MM.1S (cell line): ENCODE data around the gene PMF1.
A peak's percentile ranks its signal among the peaks of the same experiment; 100 is the strongest.

Experiments used
- DNase-seq: peaks from one replicate; pipeline ENCODE4 v3.0.0-alpha.2; 2015
- H2AFZ ChIP-seq: fragments of 300-600 bp; sonication (generic); 2 replicates; pipeline ENCODE4 v1.6.0; 2016; ENCODE audit warnings: antibody characterized with exemption, low read length
- H3F3A ChIP-seq: fragments of 300-600 bp; sonication (generic); 2 replicates; pipeline ENCODE4 v1.6.1; 2016; ENCODE audit warnings: mild to moderate bottlenecking, antibody characterized with exemption, low read length, moderate library complexity, mixed read lengths; ENCODE audit not compliant: insufficient read depth
- H3K27ac ChIP-seq: fragments of 300-600 bp; sonication (generic); 2 replicates; pipeline ENCODE4 v1.5.1; 2016; ENCODE audit warnings: mild to moderate bottlenecking, low read length
- H3K27me3 ChIP-seq: fragments of 300-600 bp; sonication (generic); replicated peaks from 2 replicates; pipeline ENCODE4 v1.6.0; 2016; ENCODE audit warnings: low read length; ENCODE audit not compliant: insufficient read depth
- H3K36me3 ChIP-seq: fragments of 300-600 bp; sonication (generic); replicated peaks from 2 replicates; pipeline ENCODE4 v1.6.1; 2016; ENCODE audit warnings: mild to moderate bottlenecking, low read length, mixed read lengths; ENCODE audit not compliant: insufficient read depth
- H3K4me1 ChIP-seq: fragments of 300-600 bp; sonication (generic); 2 replicates; pipeline ENCODE4 v1.6.1; 2016; ENCODE audit warnings: low read length, mixed read lengths
- H3K4me2 ChIP-seq: fragments of 300-600 bp; sonication (generic); 2 replicates; pipeline ENCODE4 v1.6.0; 2016; ENCODE audit warnings: low read depth, low read length
- H3K4me3 ChIP-seq: fragments of 300-600 bp; sonication (generic); 2 replicates; pipeline ENCODE4 v1.5.1; 2016; ENCODE audit warnings: low read length, mixed read lengths
- H3K79me2 ChIP-seq: fragments of 300-600 bp; sonication (generic); 2 replicates; pipeline ENCODE4 v1.6.1; 2016; ENCODE audit warnings: mixed run types, low read length, mixed read lengths
- H3K9ac ChIP-seq: fragments of 300-600 bp; sonication (generic); 2 replicates; pipeline ENCODE4 v1.6.1; 2016; ENCODE audit warnings: low read length, mixed read lengths
- H3K9me2 ChIP-seq: fragments of 300-600 bp; sonication (generic); replicated peaks from 2 replicates; pipeline ENCODE4 v1.6.1; 2016; ENCODE audit warnings: mild to moderate bottlenecking, low read length, mixed read lengths; ENCODE audit not compliant: insufficient read depth
- H3K9me3 ChIP-seq: fragments of 300-600 bp; sonication (generic); replicated peaks from 2 replicates; pipeline ENCODE4 v1.6.1; 2016; ENCODE audit warnings: mild to moderate bottlenecking, low read length, mixed read lengths; ENCODE audit not compliant: insufficient read depth
- H4K20me1 ChIP-seq: fragments of 300-600 bp; sonication (generic); 2 replicates; pipeline ENCODE4 v1.6.1; 2016; ENCODE audit warnings: mild to moderate bottlenecking, low read length, moderate library complexity, mixed read lengths; ENCODE audit not compliant: insufficient read depth
- CTCF ChIP-seq: fragments of 300-600 bp; sonication (generic); IDR thresholded peaks from 2 replicates; pipeline ENCODE4 v1.5.1; 2016; ENCODE audit warnings: antibody characterized with exemption, low read length, mixed read lengths
- EZH2 ChIP-seq: fragments of 300-600 bp; sonication (generic); optimal IDR thresholded peaks from 2 replicates; pipeline ENCODE3; 2017; ENCODE audit warnings: low read depth, mild to moderate bottlenecking, antibody characterized with exemption, low read length, mixed read lengths
- EZH2phosphoT487 ChIP-seq: fragments of 300-600 bp; sonication (generic); IDR thresholded peaks from 2 replicates; pipeline ENCODE4 v1.6.1; 2018; ENCODE audit warnings: antibody characterized with exemption, low read length

PMF1 gene

GRCh38 chr1:156226116-156226538 lies 13.3 kb downstream of the PMF1 start:
- peaks cover 39% of the 10 kb centered on the region for H3F3A ChIP-seq
- H3K9me3 ChIP-seq: no peaks in the 10 kb centered on the region
- no peak overlapping the region for H3K4me3 ChIP-seq
- no peaks in the 10 kb centered on the region for H3K27me3 ChIP-seq
- no peaks in the 10 kb centered on the region for H4K20me1 ChIP-seq
- peaks cover 41% of the 10 kb centered on the region for H3K4me1 ChIP-seq
- H3K9me2 ChIP-seq: no peaks in the 10 kb centered on the region
- peak overlapping the region; percentile 91 for H3K27ac ChIP-seq
- peak overlapping the region; percentile 50 for H3K4me2 ChIP-seq
- H3K79me2 ChIP-seq: peaks cover 35% of the 10 kb centered on the region
- TF ChIP-seq CTCF (no peak), EZH2phosphoT487 (no peak)
- no peak overlapping the region for H2AFZ ChIP-seq
- peak overlapping the region; percentile 49; the same call in 1 of the 2 replicates for H3K9ac ChIP-seq
- peaks cover 7% of the 10 kb centered on the region; the same call in 1 of the 2 replicates for H3K36me3 ChIP-seq
- peak; percentile 98 for DNase-seq

GRCh38 chr1:156226782-156227181 lies 14.0 kb downstream of the PMF1 start:
- H3K36me3 ChIP-seq: peaks cover 7% of the 10 kb centered on the region; the same call in 1 of the 2 replicates
- H3K4me2 ChIP-seq: peak overlapping the region; percentile 50
- H3K9ac ChIP-seq: peak overlapping the region; percentile 49

GRCh38 chr1:156228501-156228900 lies 15.7 kb downstream of the PMF1 start:
- DNase-seq: peak; percentile 78
- H3K9me3 ChIP-seq: no peaks in the 10 kb centered on the region
- H3F3A ChIP-seq: peaks cover 39% of the 10 kb centered on the region
- no peaks in the 10 kb centered on the region for H3K9me2 ChIP-seq
- H3K27me3 ChIP-seq: no peaks in the 10 kb centered on the region
- H3K27ac ChIP-seq: peak overlapping the region; percentile 72
- no peaks in the 10 kb centered on the region for H4K20me1 ChIP-seq
- peaks cover 16% of the 10 kb centered on the region; the same call in 1 of the 2 replicates for H3K79me2 ChIP-seq
- H2AFZ ChIP-seq: no peak overlapping the region
- peak overlapping the region; percentile 20 for H3K4me2 ChIP-seq
- peak overlapping the region; percentile 31; the same call in 1 of the 2 replicates for H3K9ac ChIP-seq
- H3K36me3 ChIP-seq: no peaks in the 10 kb centered on the region; the same call in 1 of the 2 replicates
- TF ChIP-seq CTCF (no peak), EZH2 (no peak), EZH2phosphoT487 (no peak)
- peaks cover 36% of the 10 kb centered on the region for H3K4me1 ChIP-seq
- no peak overlapping the region for H3K4me3 ChIP-seq

More at GRCh38 chr1:156226782-156227181, 14.0 kb downstream of the PMF1 start:
- H3K27me3 ChIP-seq: no peaks in the 10 kb centered on the region
- DNase-seq: no peak
- peaks cover 36% of the 10 kb centered on the region for H3K4me1 ChIP-seq
- H3K27ac ChIP-seq: peak overlapping the region; percentile 91
- peaks cover 39% of the 10 kb centered on the region for H3F3A ChIP-seq
- no peak overlapping the region for H2AFZ ChIP-seq
- H3K4me3 ChIP-seq: no peak overlapping the region
- TF ChIP-seq EZH2 (no peak), CTCF (no peak), EZH2phosphoT487 (no peak)
- H3K9me2 ChIP-seq: no peaks in the 10 kb centered on the region
- no peaks in the 10 kb centered on the region for H3K9me3 ChIP-seq
- peaks cover 30% of the 10 kb centered on the region for H3K79me2 ChIP-seq
- no peaks in the 10 kb centered on the region for H4K20me1 ChIP-seq
